PC-9 (cell line): ENCODE results near the gene KRT35.

ENCODE experiments used
- EZH2 ChIP-seq: fragments of 200-600 bp; sonication (generic); IDR thresholded peaks from 2 replicates; pipeline ENCODE4 v1.8.0; 2017; ENCODE audit warnings: antibody characterized with exemption, low read depth
- TF ChIP-seq, protein P1 (sequence below): fragments of 200-600 bp; sonication (generic); conservative IDR thresholded peaks from 2 replicates; pipeline ENCODE4 v1.6.1; 2017; ENCODE audit warnings: mixed run types, antibody characterized with exemption, mild to moderate bottlenecking, moderate library complexity

DNA sequence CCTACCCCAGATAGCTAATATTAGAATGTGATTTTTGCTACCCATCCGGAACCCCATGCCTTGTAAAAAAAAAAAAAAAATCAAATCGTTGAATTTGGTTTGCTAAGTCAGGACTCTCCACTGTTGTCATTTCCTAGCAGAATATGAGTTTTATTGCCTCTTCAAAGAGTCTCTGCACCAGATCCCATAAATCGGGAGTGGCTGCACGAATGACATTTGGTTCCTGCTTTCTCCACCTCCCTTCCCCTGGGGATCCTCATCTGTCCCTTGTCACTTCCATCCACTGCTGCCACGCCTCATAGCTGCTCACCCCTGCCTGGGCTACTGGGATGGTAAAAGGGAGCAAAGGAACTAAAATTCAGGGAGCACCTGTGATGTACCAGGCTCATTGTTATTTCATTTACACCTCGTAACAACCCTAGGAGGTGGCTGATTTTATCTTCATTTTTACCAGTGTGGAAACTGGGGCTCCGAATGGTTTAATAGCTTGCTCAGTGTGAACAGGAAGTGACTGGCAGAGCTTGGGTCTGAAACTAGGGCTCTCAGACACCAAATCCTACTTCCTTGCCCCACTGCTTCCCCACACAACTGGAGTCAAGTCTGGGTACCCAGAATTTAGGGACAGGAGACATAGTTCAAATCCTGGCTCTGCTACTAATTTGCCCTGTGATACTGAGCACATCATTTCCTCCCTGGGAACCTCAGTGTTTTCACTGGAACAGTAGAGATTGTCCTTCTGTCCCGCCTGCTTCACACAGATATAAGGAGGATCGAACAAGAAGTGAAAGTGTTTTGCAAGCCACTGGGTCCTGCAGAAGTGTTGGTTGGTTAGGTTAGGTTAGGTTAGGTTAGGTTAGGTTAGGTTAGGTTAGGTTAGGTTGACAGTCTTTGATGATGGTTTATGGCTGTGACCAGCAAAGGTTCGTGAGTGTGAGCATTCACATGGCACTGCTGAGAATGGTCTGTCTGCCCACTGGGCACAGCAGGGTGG lies 9.3 kb upstream of the KRT35 start:
- TF ChIP-seq, protein P1, sequence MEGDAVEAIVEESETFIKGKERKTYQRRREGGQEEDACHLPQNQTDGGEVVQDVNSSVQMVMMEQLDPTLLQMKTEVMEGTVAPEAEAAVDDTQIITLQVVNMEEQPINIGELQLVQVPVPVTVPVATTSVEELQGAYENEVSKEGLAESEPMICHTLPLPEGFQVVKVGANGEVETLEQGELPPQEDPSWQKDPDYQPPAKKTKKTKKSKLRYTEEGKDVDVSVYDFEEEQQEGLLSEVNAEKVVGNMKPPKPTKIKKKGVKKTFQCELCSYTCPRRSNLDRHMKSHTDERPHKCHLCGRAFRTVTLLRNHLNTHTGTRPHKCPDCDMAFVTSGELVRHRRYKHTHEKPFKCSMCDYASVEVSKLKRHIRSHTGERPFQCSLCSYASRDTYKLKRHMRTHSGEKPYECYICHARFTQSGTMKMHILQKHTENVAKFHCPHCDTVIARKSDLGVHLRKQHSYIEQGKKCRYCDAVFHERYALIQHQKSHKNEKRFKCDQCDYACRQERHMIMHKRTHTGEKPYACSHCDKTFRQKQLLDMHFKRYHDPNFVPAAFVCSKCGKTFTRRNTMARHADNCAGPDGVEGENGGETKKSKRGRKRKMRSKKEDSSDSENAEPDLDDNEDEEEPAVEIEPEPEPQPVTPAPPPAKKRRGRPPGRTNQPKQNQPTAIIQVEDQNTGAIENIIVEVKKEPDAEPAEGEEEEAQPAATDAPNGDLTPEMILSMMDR: no peak
- TF ChIP-seq EZH2: no peak
